ENCODE data around the gene LIMD2.

Gene LIMD2

DNA sequence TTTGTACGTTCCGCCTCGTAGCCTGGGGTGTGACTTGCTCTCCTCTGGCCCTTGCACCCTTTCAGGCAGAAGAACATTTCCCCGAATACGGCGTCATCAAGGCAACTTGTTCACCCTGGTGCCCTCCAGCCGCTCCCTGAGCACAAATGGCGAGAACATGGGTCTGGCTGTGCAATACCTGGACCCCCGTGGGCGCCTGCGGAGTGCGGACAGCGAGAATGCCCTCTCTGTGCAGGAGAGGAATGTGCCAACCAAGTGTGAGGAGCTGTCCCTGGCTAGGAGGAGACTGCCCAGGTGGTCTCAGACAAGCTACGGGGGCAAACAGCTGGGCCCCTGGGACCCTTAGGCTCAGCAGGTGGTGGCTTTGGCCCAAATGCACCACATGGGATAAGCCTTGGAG lies 10.4 kb downstream of the LIMD2 start:
- no peaks in the 10 kb centered on the region for H3F3A ChIP-seq (ENCODE audit: low read depth)
- no peak overlapping the region for H3K4me2 ChIP-seq (ENCODE audit: low read depth, low read length, poor library complexity, severe bottlenecking)
- H3K9me3 ChIP-seq (ENCODE audit: insufficient read depth, low read depth, low read length): no peaks in the 10 kb centered on the region
- no peaks in the 10 kb centered on the region for H3K27me3 ChIP-seq (ENCODE audit: insufficient read depth, low read length, poor library complexity, severe bottlenecking)
- H4K20me1 ChIP-seq (ENCODE audit: insufficient read depth, low read length, poor library complexity, severe bottlenecking): no peaks in the 10 kb centered on the region
- no peak overlapping the region for H3K4me3 ChIP-seq (ENCODE audit: low read length, poor library complexity, severe bottlenecking)
- no peak overlapping the region for H3K9ac ChIP-seq (ENCODE audit: low read depth, low read length, poor library complexity, severe bottlenecking)
- no peak overlapping the region for H2AFZ ChIP-seq (ENCODE audit: low read length)
- no peaks in the 10 kb centered on the region for H3K9me2 ChIP-seq (replicated peaks; ENCODE audit: low read depth, low read length)
- H3K36me3 ChIP-seq (ENCODE audit: insufficient read depth, low read length): peaks cover 84% of the 10 kb centered on the region; the same call in 1 of the 2 replicates
- H3K79me2 ChIP-seq (ENCODE audit: insufficient read depth, low read length): no peaks in the 10 kb centered on the region
- TF ChIP-seq CTCF (conservative IDR thresholded peaks at IDR 0.05; ENCODE audit: low read length): no peak
- TF ChIP-seq EZH2phosphoT487 (IDR thresholded peaks at IDR 0.05; ENCODE audit: borderline replicate concordance): no peak
- H3K4me1 ChIP-seq (ENCODE audit: insufficient read depth, low read length, poor library complexity, severe bottlenecking): no peaks in the 10 kb centered on the region

- Histone ChIP-seq H2AFZ (ENCODE audit: low read length) (no peak overlapping the region), H4K20me1 (ENCODE audit: insufficient read depth, low read length, poor library complexity, severe bottlenecking) (no peaks in the 10 kb centered on the region), H3K4me3 (ENCODE audit: low read length, poor library complexity, severe bottlenecking) (no peak overlapping the region), H3K9ac (ENCODE audit: low read depth, low read length, poor library complexity, severe bottlenecking) (no peak overlapping the region), H3K36me3 (ENCODE audit: insufficient read depth, low read length) (peaks cover 82% of the 10 kb centered on the region; the same call in 1 of the 2 replicates), H3K9me3 (ENCODE audit: insufficient read depth, low read depth, low read length) (no peaks in the 10 kb centered on the region), H3K9me2 (replicated peaks; ENCODE audit: low read depth, low read length) (no peaks in the 10 kb centered on the region), H3K27me3 (ENCODE audit: insufficient read depth, low read length, poor library complexity, severe bottlenecking) (no peaks in the 10 kb centered on the region), H3F3A (ENCODE audit: low read depth) (no peaks in the 10 kb centered on the region), H3K79me2 (ENCODE audit: insufficient read depth, low read length) (no peaks in the 10 kb centered on the region), H3K4me2 (ENCODE audit: low read depth, low read length, poor library complexity, severe bottlenecking) (no peak overlapping the region), H3K4me1 (ENCODE audit: insufficient read depth, low read length, poor library complexity, severe bottlenecking) (no peaks in the 10 kb centered on the region)
- TF ChIP-seq CTCF (conservative IDR thresholded peaks at IDR 0.05; ENCODE audit: low read length) (no peak), EZH2phosphoT487 (IDR thresholded peaks at IDR 0.05; ENCODE audit: borderline replicate concordance) (no peak)
Measured at GRCh38 chr17:63688396-63689020, 11.4 kb downstream of the LIMD2 start.

- Histone ChIP-seq H3K79me2 (ENCODE audit: insufficient read depth, low read length) (no peaks in the 10 kb centered on the region), H3K4me1 (ENCODE audit: insufficient read depth, low read length, poor library complexity, severe bottlenecking) (no peaks in the 10 kb centered on the region), H3F3A (ENCODE audit: low read depth) (no peaks in the 10 kb centered on the region), H4K20me1 (ENCODE audit: insufficient read depth, low read length, poor library complexity, severe bottlenecking) (no peaks in the 10 kb centered on the region), H3K9ac (ENCODE audit: low read depth, low read length, poor library complexity, severe bottlenecking) (no peak overlapping the region), H3K9me3 (ENCODE audit: insufficient read depth, low read depth, low read length) (no peaks in the 10 kb centered on the region), H3K4me2 (ENCODE audit: low read depth, low read length, poor library complexity, severe bottlenecking) (no peak overlapping the region), H2AFZ (ENCODE audit: low read length) (no peak overlapping the region), H3K4me3 (ENCODE audit: low read length, poor library complexity, severe bottlenecking) (no peak overlapping the region), H3K9me2 (replicated peaks; ENCODE audit: low read depth, low read length) (no peaks in the 10 kb centered on the region), H3K36me3 (ENCODE audit: insufficient read depth, low read length) (peaks cover 80% of the 10 kb centered on the region; the same call in 1 of the 2 replicates), H3K27me3 (ENCODE audit: insufficient read depth, low read length, poor library complexity, severe bottlenecking) (no peaks in the 10 kb centered on the region)
- no peak for TF ChIP-seq EZH2phosphoT487 (IDR thresholded peaks at IDR 0.05; ENCODE audit: borderline replicate concordance)
- no peak for TF ChIP-seq CTCF (conservative IDR thresholded peaks at IDR 0.05; ENCODE audit: low read length)
Measured at GRCh38 chr17:63686138-63686685, 13.7 kb downstream of the LIMD2 start.

Data from Loucy (cell line).